K562 (cell line): ENCODE data around the gene FOXL2NB. TPM values are rescaled to one million over a fixed set of nuclear protein-coding genes. Genes with fewer than 3 reads are reported as not detected.

Experiments
- BHLHE40 ChIP-seq: IDR thresholded peaks from 2 replicates; pipeline ENCODE4 v1.6.1; 2011; ENCODE audit warnings: low read length, improper control_type of control experiment
- CBX1 ChIP-seq: sonication (generic); IDR thresholded peaks from 2 replicates; pipeline ENCODE4 v1.6.1; 2016; ENCODE audit warnings: antibody characterized with exemption, low read depth, mild to moderate bottlenecking
- NR4A1 ChIP-seq, 2 experiments: fragments of 250-450 bp in 1 of 2; fragments of 450-650 bp in 1 of 2; sonication (Bioruptor Pico) in 1 of 2; IDR thresholded peaks; 2 replicates each; pipeline versions ENCODE4 v1.4.0 to v1.6.1; 2016 to 2020; ENCODE audit warnings: mild to moderate bottlenecking in 2 of 2, missing compliant biosample characterization in 1 of 2, missing genetic modification characterization in 1 of 2, moderate library complexity in 1 of 2
- RBM22 ChIP-seq: fragments of 200-400 bp; formaldehyde crosslinking; IDR thresholded peaks from 2 replicates; pipeline ENCODE4 v1.6.1; 2018; ENCODE audit warnings: low read length, low read depth; ENCODE audit not compliant: poor library complexity, severe bottlenecking
- SMAD1 ChIP-seq: fragments of 150-350 bp; IDR thresholded peaks from 2 replicates; pipeline ENCODE4 v1.6.1; 2014; ENCODE audit warnings: low read length, low read depth; ENCODE audit not compliant: partially characterized antibody
- ZBTB17 ChIP-seq: fragments of 450-650 bp; formaldehyde crosslinking; IDR thresholded peaks from 2 replicates; pipeline ENCODE4 v1.4.0; 2020; ENCODE audit warnings: mild to moderate bottlenecking
- ZMIZ1 ChIP-seq, 2 experiments: fragments of 150-350 bp in 1 of 2; IDR thresholded peaks; 2 replicates each; pipeline ENCODE4 v1.6.1; 2012 to 2016; ENCODE audit warnings: low read depth in 2 of 2, low read length in 2 of 2, mild to moderate bottlenecking in 1 of 2, moderate library complexity in 1 of 2
- ZNF197 ChIP-seq: fragments of 200-800 bp; sonication (Bioruptor generic); IDR thresholded peaks from 2 replicates; pipeline ENCODE4 v1.6.1; 2016; ENCODE audit warnings: low read depth, missing genetic modification characterization, missing compliant biosample characterization
- ZNF592 ChIP-seq: fragments of 450-650 bp; IDR thresholded peaks from 2 replicates; pipeline ENCODE4 v1.6.1; 2017; ENCODE audit warnings: antibody characterized with exemption, mild to moderate bottlenecking
- polyA plus RNA-seq, 8 experiments: library from polyadenylated mRNA; depleted of rRNA in 4 of 8; stranded (reverse) in 5 of 8; unstranded in 3 of 8; fragments of >200 nt; fragmentation: Nextera tagmentation in 2 of 8; fragmentation: Illumina TruSeq in 1 of 8; extraction: Ambion mirVana in 2 of 8; extraction: Trizol in 1 of 8; gene quantifications; 2 replicates each; pipeline versions ENCODE4 v1.2.1 to v1.2.3, GENCODE V29; 2011 to 2014; ENCODE audit warnings: inconsistent platforms in 1 of 8, missing spikeins in 1 of 8
- total RNA-seq, 7 experiments: library from RNA; depleted of rRNA in 6 of 7; stranded (reverse); fragments of >200 nt in 6 of 7; fragmentation: Illumina TruSeq in 2 of 7; extraction: Trizol in 2 of 7; gene quantifications; 2 replicates each; pipeline versions ENCODE4 v1.2.1 to v1.2.3, GENCODE V29; 2011 to 2021; ENCODE audit warnings: low replicate concordance in 1 of 7
- TF ChIP-seq, protein P1 (sequence below): sonication (generic); formaldehyde crosslinking; IDR thresholded peaks from 2 replicates; pipeline ENCODE4 v1.8.0; 2022; ENCODE audit warnings: mild to moderate bottlenecking, low read depth, missing genetic modification reagents
- TF ChIP-seq, protein P2 (sequence below): sonication (generic); formaldehyde crosslinking; IDR thresholded peaks from 2 replicates; pipeline ENCODE4 v1.8.1; 2023; ENCODE audit warnings: mild to moderate bottlenecking, missing genetic modification reagents

FOXL2NB gene
- total and polyA plus RNA-seq, 9 of the 15 experiments (the other 6 are each of a cell fraction or from before 2014, with no cell fraction given) = 0.71 to 17.4 (median 9.0) TPM

DNA sequence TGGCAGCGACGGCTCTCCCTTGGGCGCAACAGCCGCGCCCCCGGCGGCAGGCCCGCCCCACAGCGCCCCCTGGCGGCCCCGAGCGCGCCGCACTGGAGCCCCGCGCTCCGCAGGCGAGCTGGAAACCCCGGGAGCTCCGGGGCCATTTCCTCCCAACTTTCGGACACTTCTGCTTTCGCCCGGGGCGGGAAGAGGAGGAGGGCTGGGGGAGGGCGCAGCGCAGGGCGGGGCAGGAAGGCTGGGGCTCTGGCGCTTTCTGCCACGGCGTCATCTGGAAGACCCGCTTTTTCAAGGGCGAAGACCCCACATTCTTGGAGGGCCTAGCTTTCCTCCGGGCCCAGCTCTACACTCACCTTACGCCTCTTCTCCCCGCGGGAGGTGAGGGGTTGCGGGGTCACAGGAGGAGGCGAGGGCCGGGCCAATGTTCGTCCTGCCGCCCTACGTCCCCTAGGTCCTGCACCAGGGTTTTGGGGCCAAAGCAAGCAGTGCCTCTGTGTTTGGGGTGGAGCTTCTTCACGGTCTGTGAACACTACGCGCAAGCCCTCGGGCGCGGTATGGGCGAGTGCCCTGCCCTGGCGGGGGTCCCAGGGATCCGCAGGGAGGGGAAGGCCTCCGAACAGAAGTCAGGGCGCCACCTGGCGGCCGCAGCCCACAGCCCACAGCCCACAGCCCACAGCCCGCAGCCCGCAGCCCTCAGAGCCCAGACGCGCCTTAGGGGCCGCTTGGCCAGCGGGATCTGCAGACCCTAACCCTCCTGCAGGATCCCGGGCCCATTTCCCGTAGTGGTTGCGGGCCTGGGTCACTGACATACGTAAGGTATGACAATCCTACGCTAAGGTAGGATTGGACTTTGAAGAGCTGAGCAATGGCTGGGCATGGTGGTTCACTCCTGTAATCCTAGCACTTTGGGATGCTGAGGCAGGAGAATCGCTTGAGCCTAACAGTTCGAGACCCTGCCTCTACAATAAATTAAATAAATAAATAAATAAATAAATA lies 31.2 kb upstream of the FOXL2NB start (continued):
- TF ChIP-seq, protein P1, sequence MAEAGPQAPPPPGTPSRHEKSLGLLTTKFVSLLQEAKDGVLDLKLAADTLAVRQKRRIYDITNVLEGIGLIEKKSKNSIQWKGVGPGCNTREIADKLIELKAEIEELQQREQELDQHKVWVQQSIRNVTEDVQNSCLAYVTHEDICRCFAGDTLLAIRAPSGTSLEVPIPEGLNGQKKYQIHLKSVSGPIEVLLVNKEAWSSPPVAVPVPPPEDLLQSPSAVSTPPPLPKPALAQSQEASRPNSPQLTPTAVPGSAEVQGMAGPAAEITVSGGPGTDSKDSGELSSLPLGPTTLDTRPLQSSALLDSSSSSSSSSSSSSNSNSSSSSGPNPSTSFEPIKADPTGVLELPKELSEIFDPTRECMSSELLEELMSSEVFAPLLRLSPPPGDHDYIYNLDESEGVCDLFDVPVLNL (CRISPR knock-in tag) = 0 out of 2 replicates have a peak, but pooled peaks have one; percentile 40
- peak; percentile 18; the same call in 1 of the 2 replicates for TF ChIP-seq ZBTB17 (CRISPR knock-in tag)
- peak; percentile 20 for TF ChIP-seq SMAD1
- TF ChIP-seq RBM22 = peak; percentile 48
- TF ChIP-seq ZNF197 (CRISPR knock-in tag) = 0 out of 2 replicates have a peak, but pooled peaks have one; percentile 25
- TF ChIP-seq NR4A1 (CRISPR knock-in tag; IDR thresholded peaks at IDR 0.05) = 0 out of 2 replicates have a peak, but pooled peaks have one; percentile 14
- TF ChIP-seq NR4A1 (tag; IDR thresholded peaks at IDR 0.05) = no peak
- TF ChIP-seq ZMIZ1 (IDR thresholded peaks at IDR 0.05; ENCODE audit: low read depth in 2 of 2, low read length in 2 of 2) = 0 out of 4 replicates have a peak, but pooled peaks of 1 of the 2 experiments have one; percentile 43
- TF ChIP-seq CBX1 = peak; percentile 77
- 0 out of 2 replicates have a peak, but pooled peaks have one; percentile 16 for TF ChIP-seq BHLHE40
- TF ChIP-seq, protein P2, sequence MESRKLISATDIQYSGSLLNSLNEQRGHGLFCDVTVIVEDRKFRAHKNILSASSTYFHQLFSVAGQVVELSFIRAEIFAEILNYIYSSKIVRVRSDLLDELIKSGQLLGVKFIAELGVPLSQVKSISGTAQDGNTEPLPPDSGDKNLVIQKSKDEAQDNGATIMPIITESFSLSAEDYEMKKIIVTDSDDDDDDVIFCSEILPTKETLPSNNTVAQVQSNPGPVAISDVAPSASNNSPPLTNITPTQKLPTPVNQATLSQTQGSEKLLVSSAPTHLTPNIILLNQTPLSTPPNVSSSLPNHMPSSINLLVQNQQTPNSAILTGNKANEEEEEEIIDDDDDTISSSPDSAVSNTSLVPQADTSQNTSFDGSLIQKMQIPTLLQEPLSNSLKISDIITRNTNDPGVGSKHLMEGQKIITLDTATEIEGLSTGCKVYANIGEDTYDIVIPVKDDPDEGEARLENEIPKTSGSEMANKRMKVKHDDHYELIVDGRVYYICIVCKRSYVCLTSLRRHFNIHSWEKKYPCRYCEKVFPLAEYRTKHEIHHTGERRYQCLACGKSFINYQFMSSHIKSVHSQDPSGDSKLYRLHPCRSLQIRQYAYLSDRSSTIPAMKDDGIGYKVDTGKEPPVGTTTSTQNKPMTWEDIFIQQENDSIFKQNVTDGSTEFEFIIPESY (CRISPR knock-in tag) = peak; percentile 61
- peak; percentile 69 for TF ChIP-seq ZNF592
